GM18505 (cell line): ENCODE data around the gene C12orf42.
A peak's percentile ranks its signal among the peaks of the same experiment; 100 is the strongest.
"Not testable (repeated sequence)": the region's sequence is repeated elsewhere in the genome, so short reads cannot be mapped to it uniquely, and the experiment has no call there.

Experiments used
- ATAC-seq: cut with Tn5 transposase; IDR thresholded peaks from one replicate; pipeline ENCODE4 v1.9.1; 2021; ENCODE audit not compliant: unreplicated experiment
- POLR2A ChIP-seq: IDR thresholded peaks from 4 replicates; pipeline ENCODE4 v1.6.1; 2011; ENCODE audit warnings: borderline replicate concordance; ENCODE audit not compliant: insufficient read depth, insufficient read length; ENCODE audit errors: extremely low read depth

Gene C12orf42

DNA sequence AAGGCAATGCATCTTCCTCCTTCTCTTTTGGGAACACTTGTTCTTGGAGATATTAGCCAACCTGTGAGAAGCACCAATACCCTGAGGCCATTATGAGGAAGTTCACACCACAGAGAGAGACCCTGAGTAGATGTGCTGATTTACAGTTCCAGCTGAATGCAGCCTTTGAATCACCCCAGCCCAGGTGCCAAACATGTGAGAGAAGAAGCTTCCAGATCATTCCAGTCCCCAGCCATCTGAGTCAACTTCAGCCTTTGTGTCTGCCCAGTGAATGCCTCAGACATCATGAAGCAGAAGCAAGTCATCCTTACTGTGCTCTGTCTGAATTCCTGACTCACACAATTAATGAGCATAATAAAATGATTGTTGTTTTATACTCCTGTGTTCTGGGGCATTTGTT, 25.1 kb downstream of the C12orf42 start:
- ATAC-seq: no peak
- no peak for TF ChIP-seq POLR2A

GRCh38 chr12:103469719-103470118, 26.0 kb downstream of the C12orf42 start:
- TF ChIP-seq POLR2A: no peak
- no peak for ATAC-seq

DNA sequence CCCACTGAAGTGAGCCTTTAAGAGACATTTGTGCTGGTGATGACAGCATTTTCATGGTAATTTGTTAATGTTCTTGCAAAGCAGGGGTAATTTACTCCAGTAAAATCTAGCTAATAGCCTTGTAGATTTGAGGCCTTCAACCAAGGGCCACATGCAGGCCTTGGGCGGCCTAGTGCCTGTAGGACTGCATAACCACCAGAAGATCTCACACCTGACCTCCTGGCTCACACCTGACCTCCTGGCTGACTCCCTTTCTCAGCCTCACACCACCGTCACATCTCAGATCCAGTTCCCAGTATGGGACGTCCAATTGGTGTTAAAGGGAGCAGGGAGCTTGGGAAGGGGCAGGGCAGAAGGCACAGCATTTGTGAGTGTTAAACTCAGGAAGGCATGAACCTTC, 26.9 kb downstream of the C12orf42 start:
- TF ChIP-seq POLR2A: no peak
- no peak for ATAC-seq

- peak; percentile 98 for ATAC-seq
- TF ChIP-seq POLR2A: no peak
Measured at GRCh38 chr12:103462675-103463074, 33.1 kb downstream of the C12orf42 start.

- no peak for TF ChIP-seq POLR2A
- ATAC-seq: no peak
Measured at GRCh38 chr12:103457471-103457870, 38.3 kb downstream of the C12orf42 start.

DNA sequence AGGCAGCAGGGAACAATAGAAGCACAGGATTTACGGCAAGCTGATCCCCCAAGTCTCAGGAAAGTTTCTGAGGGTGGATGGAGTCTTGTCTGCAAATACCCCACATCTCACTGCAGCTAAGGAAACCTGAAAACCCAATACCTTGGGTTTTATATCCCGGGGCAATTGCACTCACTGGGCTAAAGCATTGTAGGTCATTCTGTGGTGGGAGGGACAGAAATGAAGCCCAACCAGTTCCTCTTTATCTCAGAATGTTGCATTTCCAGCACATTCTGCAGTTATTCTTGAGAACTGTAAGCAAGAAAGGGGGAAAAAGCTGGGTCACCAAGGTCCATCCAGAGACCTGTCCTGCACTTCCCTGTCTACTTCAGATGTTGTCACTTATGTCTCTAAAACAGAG, 39.8 kb downstream of the C12orf42 start:
- no peak for TF ChIP-seq POLR2A
- ATAC-seq: no peak

- no peak for ATAC-seq
- no peak for TF ChIP-seq POLR2A
Measured at GRCh38 chr12:103455020-103455763, 40.6 kb downstream of the C12orf42 start.

GRCh38 chr12:103444983-103445382, 50.8 kb downstream of the C12orf42 start:
- TF ChIP-seq POLR2A: no peak
- ATAC-seq: no peak

GRCh38 chr12:103442822-103443221, 52.9 kb downstream of the C12orf42 start:
- TF ChIP-seq POLR2A: no peak
- ATAC-seq: no peak

GRCh38 chr12:103442182-103442555, 53.6 kb downstream of the C12orf42 start:
- no peak for ATAC-seq
- TF ChIP-seq POLR2A: no peak

DNA sequence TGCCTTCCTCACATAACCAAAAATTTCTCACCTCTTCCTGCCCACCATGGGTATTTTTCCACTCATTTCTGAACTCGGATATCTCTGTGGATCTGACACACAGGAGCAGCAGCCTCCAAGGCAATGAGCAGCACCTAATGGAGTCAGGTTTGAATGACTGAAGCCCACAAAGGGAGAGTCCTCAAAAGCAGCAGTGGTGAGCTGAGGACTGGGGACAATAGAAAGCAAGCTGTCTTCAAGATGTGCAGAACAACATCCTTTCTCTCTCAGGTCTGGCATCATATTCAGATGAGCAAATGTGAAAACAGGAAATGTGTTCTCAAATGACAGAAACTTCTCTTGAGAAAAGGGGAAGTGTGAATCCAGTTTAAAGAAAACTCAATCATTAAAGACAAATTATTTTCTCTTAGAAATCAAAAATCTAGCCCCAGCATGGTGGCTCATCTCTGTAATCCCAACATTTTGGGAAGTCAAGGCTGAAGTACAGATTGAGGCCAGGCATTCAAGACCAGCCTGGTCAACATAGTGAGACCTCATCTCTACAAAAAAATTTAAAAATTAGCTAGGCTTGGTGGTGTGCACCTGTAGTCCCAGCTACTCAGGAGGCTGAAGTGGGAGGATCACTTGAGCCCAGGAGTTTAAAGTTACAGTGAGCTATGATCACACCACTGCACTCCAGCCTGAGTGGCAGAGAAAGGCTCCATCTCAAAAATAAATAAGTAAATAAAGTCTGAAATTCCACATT, 54.2 kb downstream of the C12orf42 start:
- peak; percentile 44 for TF ChIP-seq POLR2A
- peak; percentile 97 for ATAC-seq

DNA sequence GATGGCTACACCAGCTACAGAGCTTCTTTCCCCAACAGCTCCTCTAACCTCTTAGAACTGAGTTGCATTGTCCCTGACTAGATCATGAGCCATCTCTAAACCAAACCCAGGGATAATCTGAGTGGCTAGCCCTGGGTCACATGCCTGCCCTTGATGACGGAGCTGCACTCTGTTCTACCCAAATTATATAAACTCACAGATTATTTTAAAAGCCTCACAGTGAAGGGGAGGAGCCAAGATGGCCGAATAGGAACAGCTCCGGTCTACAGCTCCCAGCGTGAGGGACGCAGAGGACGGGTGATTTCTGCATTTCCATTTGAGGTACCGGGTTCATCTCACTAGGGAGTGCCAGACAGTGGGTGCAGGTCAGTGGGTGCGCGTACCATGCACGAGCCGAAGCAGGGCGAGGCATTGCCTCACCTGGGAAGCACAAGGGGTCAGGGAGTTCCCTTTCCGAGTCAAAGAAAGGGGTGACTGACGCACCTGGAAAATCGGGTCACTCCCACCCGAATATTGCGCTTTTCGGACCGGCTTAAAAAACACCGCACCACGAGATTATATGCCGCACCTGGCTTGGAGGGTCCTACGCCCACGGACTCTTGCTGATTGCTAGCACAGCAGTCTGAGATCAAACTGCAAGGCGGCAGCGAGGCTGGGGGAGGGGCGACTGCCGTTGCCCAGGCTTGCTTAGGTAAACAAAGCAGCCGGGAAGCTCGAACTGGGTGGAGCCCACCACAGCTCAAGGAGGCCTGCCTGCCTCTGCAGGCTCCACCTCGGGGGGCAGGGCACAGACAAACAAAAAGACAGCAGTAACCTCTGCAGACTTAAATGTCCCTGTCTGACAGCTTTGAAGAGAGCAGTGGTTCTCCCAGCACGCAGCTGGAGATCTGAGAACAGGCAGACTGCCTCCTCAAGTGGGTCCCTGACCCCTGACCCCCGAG, 61.3 kb downstream of the C12orf42 start:
- not testable (repeated sequence) for ATAC-seq

GRCh38 chr12:103431950-103432349, 63.8 kb downstream of the C12orf42 start:
- ATAC-seq: no peak

More at GRCh38 chr12:103431950-103432349, 63.8 kb downstream of the C12orf42 start:
- TF ChIP-seq POLR2A: no peak
